ENCODE results near the gene MFF.

Gene MFF

GRCh38 chr2:227406177-227407031, 81.4 kb downstream of the MFF start:
- Histone ChIP-seq H3K36me3 (no peaks in the 10 kb centered on the region), H3K4me3 (ENCODE audit: low read depth, low read length) (no peak overlapping the region), H3K27ac (no peak overlapping the region), H3K9me3 (ENCODE audit: severe bottlenecking) (no peaks in the 10 kb centered on the region), H3K27me3 (ENCODE audit: insufficient read depth, low read depth, severe bottlenecking) (no peaks in the 10 kb centered on the region)
- peak; percentile 50 for DNase-seq
- TF ChIP-seq CTCF (IDR thresholded peaks at IDR 0.05; ENCODE audit: low read depth, low read length): peak; percentile 69

Measured in WERI-Rb-1 (cell line).